GM23248 (cell line): ENCODE results near the gene SETD2. TPM values are rescaled to one million over a fixed set of nuclear protein-coding genes. Genes with fewer than 3 reads are reported as not detected.
"Not testable (repeated sequence)": the region's sequence is repeated elsewhere in the genome, so short reads cannot be mapped to it uniquely, and the experiment has no call there.

ENCODE experiments used
- DNase-seq: peaks from one replicate; pipeline ENCODE4 v3.0.0-alpha.2; 2015
- H2AFZ ChIP-seq: fragments of 200-600 bp; sonication (generic); 2 replicates; pipeline ENCODE4 v1.6.1; 2016; ENCODE audit warnings: antibody characterized with exemption
- H3F3A ChIP-seq: fragments of 200-600 bp; sonication (generic); 2 replicates; pipeline ENCODE4 v1.6.1; 2016; ENCODE audit warnings: mild to moderate bottlenecking, antibody characterized with exemption, mixed run types; ENCODE audit not compliant: insufficient read depth
- H3K27ac ChIP-seq: fragments of 200-600 bp; sonication (generic); 2 replicates; pipeline ENCODE4 v1.5.1; 2016; ENCODE audit warnings: mild to moderate bottlenecking
- H3K27me3 ChIP-seq: fragments of 200-600 bp; sonication (generic); replicated peaks from 2 replicates; pipeline ENCODE4 v1.6.1; 2016; ENCODE audit warnings: mild to moderate bottlenecking; ENCODE audit not compliant: insufficient read depth
- H3K36me3 ChIP-seq: fragments of 200-600 bp; sonication (generic); 2 replicates; pipeline ENCODE4 v1.6.1; 2016; ENCODE audit warnings: low read depth, mild to moderate bottlenecking
- H3K4me1 ChIP-seq: fragments of 200-600 bp; sonication (generic); 2 replicates; pipeline ENCODE4 v1.6.1; 2016; ENCODE audit warnings: mild to moderate bottlenecking; ENCODE audit not compliant: insufficient read depth
- H3K4me2 ChIP-seq: fragments of 200-600 bp; sonication (generic); one replicate; pipeline ENCODE4 v1.6.1; 2016; ENCODE audit warnings: mild to moderate bottlenecking; ENCODE audit not compliant: unreplicated experiment
- H3K4me3 ChIP-seq: fragments of 200-600 bp; sonication (generic); 2 replicates; pipeline ENCODE4 v1.5.1; 2016; ENCODE audit warnings: mild to moderate bottlenecking
- H3K79me2 ChIP-seq: fragments of 200-600 bp; sonication (generic); 2 replicates; pipeline ENCODE4 v1.6.1; 2016; ENCODE audit warnings: mild to moderate bottlenecking; ENCODE audit not compliant: insufficient read depth
- H3K9ac ChIP-seq: fragments of 200-600 bp; sonication (generic); 2 replicates; pipeline ENCODE4 v1.6.1; 2016; ENCODE audit warnings: mild to moderate bottlenecking
- H3K9me2 ChIP-seq: fragments of 200-600 bp; sonication (generic); 2 replicates; pipeline ENCODE4 v1.6.1; 2016; ENCODE audit warnings: mixed run types, mild to moderate bottlenecking, moderate library complexity; ENCODE audit not compliant: insufficient read depth
- H3K9me3 ChIP-seq: fragments of 200-600 bp; sonication (generic); one replicate; pipeline ENCODE4 v1.6.1; 2017; ENCODE audit warnings: low read depth
- H4K20me1 ChIP-seq: fragments of 200-600 bp; sonication (generic); 2 replicates; pipeline ENCODE4 v1.6.0; 2016; ENCODE audit not compliant: insufficient read depth
- EZH2 ChIP-seq: fragments of 200-600 bp; sonication (generic); IDR thresholded peaks from 2 replicates; pipeline ENCODE4 v1.6.1; 2018; ENCODE audit warnings: antibody characterized with exemption, mild to moderate bottlenecking; ENCODE audit not compliant: insufficient read depth, poor library complexity, severe bottlenecking
- EZH2phosphoT487 ChIP-seq: fragments of 200-600 bp; sonication (generic); IDR thresholded peaks from 2 replicates; pipeline ENCODE4 v1.6.1; 2018; ENCODE audit warnings: antibody characterized with exemption, moderate library complexity, mild to moderate bottlenecking, low read depth; ENCODE audit not compliant: insufficient read depth
- WGBS, 2 experiments: methylation state at CpG; one replicate each; pipeline ENCODE4 v1.1.6; 2015 to 2017; ENCODE audit warnings: low lambda C conversion rate in 2 of 2, low coverage in 1 of 2; ENCODE audit errors: missing lambda C conversion rate in 2 of 2; 5-methylcytosine and 5-hydroxymethylcytosine counted together
- in situ Hi-C: fragments of 300-500 bp; cut with MboI; formaldehyde crosslinking; loops from 2 replicates; pipeline ENCODE4 v1.15.0; 2020
- polyA plus RNA-seq: library from polyadenylated mRNA; unstranded; fragments of >200 nt; fragmentation: Nextera tagmentation; extraction: Ambion mirVana; gene quantifications from 2 replicates; pipeline ENCODE4 v1.2.1, GENCODE V29; 2016
- total RNA-seq: library from RNA; depleted of rRNA; stranded (reverse); fragments of >200 nt; shearing (Covaris generic); gene quantifications from 2 replicates; pipeline ENCODE4 v1.2.3, GENCODE V29; 2014

Gene SETD2
- total and polyA plus RNA-seq, 2 experiments from 2014 or later: 16.2 to 24.0 TPM

GRCh38 chr3:47121409-47121808, 42.5 kb downstream of the SETD2 start:
- H2AFZ ChIP-seq: no peak overlapping the region
- TF ChIP-seq EZH2: no peak
- no peak for TF ChIP-seq EZH2phosphoT487
- H3K4me2 ChIP-seq: no peak overlapping the region
- no peak overlapping the region for H3K4me3 ChIP-seq
- 93 to 97% methylated on average over 3 of the region's 3 CpGs for WGBS, 2 experiments
- H3K27me3 ChIP-seq: no peaks in the 10 kb centered on the region
- in situ Hi-C loops: no loop called here
- H4K20me1 ChIP-seq: no peaks in the 10 kb centered on the region
- DNase-seq: no peak
- peaks cover 44% of the 10 kb centered on the region for H3K36me3 ChIP-seq
- H3K9ac ChIP-seq: no peak overlapping the region
- H3K27ac ChIP-seq: no peak overlapping the region
- no peaks in the 10 kb centered on the region for H3K9me2 ChIP-seq
- no peaks in the 10 kb centered on the region for H3K9me3 ChIP-seq
- peaks cover 16% of the 10 kb centered on the region for H3F3A ChIP-seq
- peaks cover 16% of the 10 kb centered on the region for H3K4me1 ChIP-seq
- peaks cover 100% of the 10 kb centered on the region for H3K79me2 ChIP-seq

- no peak overlapping the region for H2AFZ ChIP-seq
- no peak overlapping the region for H3K4me2 ChIP-seq
- H3K9me3 ChIP-seq: no peaks in the 10 kb centered on the region
- peaks cover 46% of the 10 kb centered on the region for H3K36me3 ChIP-seq
- H3K27ac ChIP-seq: no peak overlapping the region
- H3K9me2 ChIP-seq: no peaks in the 10 kb centered on the region
- no peak for DNase-seq
- in situ Hi-C loops: no loop called here
- WGBS, 2 experiments: 88 to 96% methylated on average over 1 of the region's 1 CpG
- H3K4me3 ChIP-seq: no peak overlapping the region
- peaks cover 25% of the 10 kb centered on the region for H3K4me1 ChIP-seq
- no peak overlapping the region for H3K9ac ChIP-seq
- TF ChIP-seq EZH2phosphoT487: no peak
- H3F3A ChIP-seq: peaks cover 23% of the 10 kb centered on the region
- no peaks in the 10 kb centered on the region for H4K20me1 ChIP-seq
- H3K27me3 ChIP-seq: no peaks in the 10 kb centered on the region
- H3K79me2 ChIP-seq: peaks cover 98% of the 10 kb centered on the region
Observed at GRCh38 chr3:47120138-47120537, 43.8 kb downstream of the SETD2 start.

- peaks cover 90% of the 10 kb centered on the region for H3K79me2 ChIP-seq
- H2AFZ ChIP-seq, H3K4me3 ChIP-seq, H3K9me3 ChIP-seq, H3K4me2 ChIP-seq, H3K27ac ChIP-seq, H3K9ac ChIP-seq, in situ Hi-C loops, DNase-seq, H4K20me1 ChIP-seq, H3K9me2 ChIP-seq, H3K27me3 ChIP-seq: not testable (repeated sequence)
- H3K36me3 ChIP-seq: peaks cover 46% of the 10 kb centered on the region
- H3K4me1 ChIP-seq: peaks cover 33% of the 10 kb centered on the region
- H3F3A ChIP-seq: peaks cover 30% of the 10 kb centered on the region
- WGBS, 2 experiments: 84 to 87% methylated on average over 5 of the region's 5 CpGs
Observed at GRCh38 chr3:47119387-47119786, 44.5 kb downstream of the SETD2 start.

GRCh38 chr3:47117807-47118364, 46.0 kb downstream of the SETD2 start:
- TF ChIP-seq EZH2 (no peak), EZH2phosphoT487 (no peak)
- peaks cover 46% of the 10 kb centered on the region for H3K4me1 ChIP-seq
- H3K27ac ChIP-seq: no peak overlapping the region
- peaks cover 45% of the 10 kb centered on the region for H3F3A ChIP-seq
- no peaks in the 10 kb centered on the region for H3K27me3 ChIP-seq
- peaks cover 39% of the 10 kb centered on the region for H3K36me3 ChIP-seq
- H4K20me1 ChIP-seq: no peaks in the 10 kb centered on the region
- no peak overlapping the region for H3K9ac ChIP-seq
- H3K79me2 ChIP-seq: peaks cover 78% of the 10 kb centered on the region
- H2AFZ ChIP-seq: no peak overlapping the region
- no peaks in the 10 kb centered on the region for H3K9me3 ChIP-seq
- 85 to 87% methylated on average over 3 of the region's 3 CpGs for WGBS, 2 experiments
- H3K4me2 ChIP-seq: no peak overlapping the region
- no peak overlapping the region for H3K4me3 ChIP-seq
- H3K9me2 ChIP-seq: no peaks in the 10 kb centered on the region
- in situ Hi-C loops: no loop called here
- DNase-seq: no peak

GRCh38 chr3:47115524-47115923, 48.4 kb downstream of the SETD2 start:
- H3K4me1 ChIP-seq: peaks cover 46% of the 10 kb centered on the region
- H3K9ac ChIP-seq, in situ Hi-C loops, H4K20me1 ChIP-seq, H3K9me3 ChIP-seq, H2AFZ ChIP-seq, H3K4me3 ChIP-seq, H3K27me3 ChIP-seq, H3K9me2 ChIP-seq, DNase-seq: not testable (repeated sequence)
- peaks cover 77% of the 10 kb centered on the region for H3K79me2 ChIP-seq
- peaks cover 31% of the 10 kb centered on the region for H3K36me3 ChIP-seq
- H3K27ac ChIP-seq: peak overlapping the region; percentile 77
- WGBS, 2 experiments: 98 to 99% methylated on average over 2 of the region's 2 CpGs
- H3K4me2 ChIP-seq: peak overlapping the region; percentile 71
- H3F3A ChIP-seq: peaks cover 47% of the 10 kb centered on the region
